Measurements from ENCODE around the gene GARIN5B.
"Not testable (repeated sequence)": the region's sequence is repeated elsewhere in the genome, so short reads cannot be mapped to it uniquely, and the experiment has no call there.

GARIN5B gene

DNA sequence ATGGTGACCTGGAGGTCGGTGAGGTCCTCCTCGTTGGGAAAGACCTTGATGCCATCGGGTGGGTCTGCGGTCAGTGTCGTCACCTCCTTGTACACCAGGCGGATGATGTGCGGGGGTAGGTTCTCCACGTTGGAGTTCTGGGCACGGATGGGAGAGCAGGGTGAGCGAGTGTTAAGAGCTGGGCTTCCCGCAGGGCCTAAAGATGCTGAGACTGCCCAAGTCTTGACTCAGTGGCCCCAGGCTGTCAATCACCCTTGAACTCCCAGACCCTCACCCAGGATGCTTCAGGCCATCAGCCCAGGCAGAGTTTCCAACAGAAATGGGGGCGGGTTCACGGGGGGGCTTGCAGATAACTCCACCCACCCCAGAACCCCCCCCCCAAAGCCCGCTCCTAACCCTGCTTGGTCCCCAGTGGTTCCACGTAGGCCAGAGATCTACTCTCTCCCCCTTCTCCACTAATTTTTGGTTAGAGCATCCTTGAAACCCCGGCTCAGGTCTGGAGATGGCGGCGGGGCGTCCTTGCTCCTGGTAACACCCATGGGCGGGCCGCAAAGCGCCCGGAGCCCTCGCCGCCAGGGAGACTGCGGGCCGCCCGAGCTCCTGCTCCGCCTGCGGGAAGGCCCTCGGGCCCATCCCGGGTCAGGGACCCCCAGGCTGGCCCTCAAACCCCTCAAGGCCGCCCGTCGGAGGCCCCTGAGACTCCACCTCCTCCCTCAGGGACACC is 43.9 kb upstream of the GARIN5B start:
- Histone ChIP-seq H3K4me2 (ENCODE audit: low read length) (peak overlapping the region; percentile 100), H2AFZ (peak overlapping the region; percentile 87), H3K9me3 (ENCODE audit: control insufficient read depth, low read length) (no peaks in the 10 kb centered on the region), H3K4me3 (ENCODE audit: low read depth, low read length) (peak overlapping the region; percentile 89), H3K36me3 (ENCODE audit: control insufficient read depth, insufficient read depth, low read length) (no peaks in the 10 kb centered on the region), H3K9ac (peak overlapping the region; percentile 74), H3K27ac (peak overlapping the region; percentile 94), H3K79me2 (peaks cover 11% of the 10 kb centered on the region), H3K27me3 (ENCODE audit: control insufficient read depth, insufficient read depth, low read length) (no peaks in the 10 kb centered on the region), H3K4me1 (peaks cover 4% of the 10 kb centered on the region)
- TF ChIP-seq, protein P1, sequence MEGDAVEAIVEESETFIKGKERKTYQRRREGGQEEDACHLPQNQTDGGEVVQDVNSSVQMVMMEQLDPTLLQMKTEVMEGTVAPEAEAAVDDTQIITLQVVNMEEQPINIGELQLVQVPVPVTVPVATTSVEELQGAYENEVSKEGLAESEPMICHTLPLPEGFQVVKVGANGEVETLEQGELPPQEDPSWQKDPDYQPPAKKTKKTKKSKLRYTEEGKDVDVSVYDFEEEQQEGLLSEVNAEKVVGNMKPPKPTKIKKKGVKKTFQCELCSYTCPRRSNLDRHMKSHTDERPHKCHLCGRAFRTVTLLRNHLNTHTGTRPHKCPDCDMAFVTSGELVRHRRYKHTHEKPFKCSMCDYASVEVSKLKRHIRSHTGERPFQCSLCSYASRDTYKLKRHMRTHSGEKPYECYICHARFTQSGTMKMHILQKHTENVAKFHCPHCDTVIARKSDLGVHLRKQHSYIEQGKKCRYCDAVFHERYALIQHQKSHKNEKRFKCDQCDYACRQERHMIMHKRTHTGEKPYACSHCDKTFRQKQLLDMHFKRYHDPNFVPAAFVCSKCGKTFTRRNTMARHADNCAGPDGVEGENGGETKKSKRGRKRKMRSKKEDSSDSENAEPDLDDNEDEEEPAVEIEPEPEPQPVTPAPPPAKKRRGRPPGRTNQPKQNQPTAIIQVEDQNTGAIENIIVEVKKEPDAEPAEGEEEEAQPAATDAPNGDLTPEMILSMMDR (IDR thresholded peaks at IDR 0.05), result no peak

DNA sequence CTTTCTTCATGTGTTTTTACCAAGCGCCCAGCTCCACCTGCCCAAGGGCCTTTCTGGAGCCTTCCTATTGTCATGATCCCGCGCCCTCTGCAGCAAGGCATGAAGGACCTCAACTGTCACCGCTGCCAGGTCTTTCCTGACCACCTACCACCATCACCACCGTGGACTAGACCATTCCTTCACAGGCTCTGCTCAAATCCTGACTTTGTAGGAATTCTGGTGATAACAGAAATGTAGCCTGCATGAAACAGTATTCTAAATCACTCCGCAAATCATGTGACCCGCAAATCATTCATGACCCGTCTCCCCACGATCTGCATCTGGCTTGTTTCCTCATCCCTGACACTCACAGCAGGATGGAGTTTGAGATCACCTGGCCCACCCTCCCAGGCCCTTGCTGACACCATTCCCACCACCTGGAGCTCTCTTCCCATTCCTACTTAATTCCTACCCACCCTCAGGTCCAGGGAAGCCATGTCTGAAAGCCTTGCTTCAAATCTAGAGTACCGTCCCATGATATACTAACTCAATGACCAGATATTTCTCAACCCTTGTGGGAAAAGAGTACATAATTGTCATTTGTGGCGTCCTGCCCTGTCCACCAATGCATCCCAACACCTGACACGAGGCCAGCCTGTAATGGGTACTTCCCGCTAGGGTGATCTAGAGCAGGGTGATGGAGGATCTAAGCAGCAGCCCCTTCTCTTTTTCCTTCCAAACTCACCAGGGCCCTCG is 43.2 kb upstream of the GARIN5B start:
- no peak overlapping the region for H2AFZ ChIP-seq
- H3K27me3 ChIP-seq (ENCODE audit: control insufficient read depth, insufficient read depth, low read length), result no peaks in the 10 kb centered on the region
- no peak overlapping the region for H3K27ac ChIP-seq
- peak overlapping the region; percentile 100 for H3K4me2 ChIP-seq (ENCODE audit: low read length)
- TF ChIP-seq, protein P1 (IDR thresholded peaks at IDR 0.05), result no peak
- H3K79me2 ChIP-seq, result peaks cover 11% of the 10 kb centered on the region
- no peak overlapping the region for H3K4me3 ChIP-seq (ENCODE audit: low read depth, low read length)
- H3K9me3 ChIP-seq (ENCODE audit: control insufficient read depth, low read length), result no peaks in the 10 kb centered on the region
- H3K9ac ChIP-seq, result no peak overlapping the region
- H3K36me3 ChIP-seq (ENCODE audit: control insufficient read depth, insufficient read depth, low read length), result no peaks in the 10 kb centered on the region
- peaks cover 4% of the 10 kb centered on the region for H3K4me1 ChIP-seq

DNA sequence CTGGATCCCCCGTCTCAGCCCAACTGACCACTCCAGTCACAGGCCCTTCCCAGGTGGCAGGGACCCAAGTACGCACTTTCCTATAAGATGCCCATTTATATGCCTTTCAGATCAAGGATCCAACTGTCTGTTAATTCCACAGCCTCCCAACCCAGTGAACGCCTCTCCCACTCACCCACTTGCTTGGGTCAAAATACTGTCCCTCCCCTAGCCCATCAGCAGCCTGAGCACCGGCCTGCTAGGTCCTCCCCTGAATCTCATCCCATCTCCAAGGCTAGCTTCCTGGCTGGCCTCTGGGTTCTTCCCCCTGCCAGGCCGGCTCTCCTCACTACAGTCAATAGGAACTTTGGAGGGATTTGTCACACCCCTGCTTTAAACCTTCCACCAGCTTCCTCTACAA is 42.6 kb upstream of the GARIN5B start:
- H3K4me3 ChIP-seq (ENCODE audit: low read depth, low read length), result no peak overlapping the region
- H3K27me3 ChIP-seq (ENCODE audit: control insufficient read depth, insufficient read depth, low read length), result no peaks in the 10 kb centered on the region
- H3K9me3 ChIP-seq (ENCODE audit: control insufficient read depth, low read length), result no peaks in the 10 kb centered on the region
- H2AFZ ChIP-seq, result no peak overlapping the region
- TF ChIP-seq, protein P1 (IDR thresholded peaks at IDR 0.05), result no peak
- peaks cover 4% of the 10 kb centered on the region for H3K4me1 ChIP-seq
- H3K4me2 ChIP-seq (ENCODE audit: low read length), result no peak overlapping the region
- H3K36me3 ChIP-seq (ENCODE audit: control insufficient read depth, insufficient read depth, low read length), result no peaks in the 10 kb centered on the region
- no peak overlapping the region for H3K9ac ChIP-seq
- no peak overlapping the region for H3K27ac ChIP-seq
- peaks cover 11% of the 10 kb centered on the region for H3K79me2 ChIP-seq

DNA sequence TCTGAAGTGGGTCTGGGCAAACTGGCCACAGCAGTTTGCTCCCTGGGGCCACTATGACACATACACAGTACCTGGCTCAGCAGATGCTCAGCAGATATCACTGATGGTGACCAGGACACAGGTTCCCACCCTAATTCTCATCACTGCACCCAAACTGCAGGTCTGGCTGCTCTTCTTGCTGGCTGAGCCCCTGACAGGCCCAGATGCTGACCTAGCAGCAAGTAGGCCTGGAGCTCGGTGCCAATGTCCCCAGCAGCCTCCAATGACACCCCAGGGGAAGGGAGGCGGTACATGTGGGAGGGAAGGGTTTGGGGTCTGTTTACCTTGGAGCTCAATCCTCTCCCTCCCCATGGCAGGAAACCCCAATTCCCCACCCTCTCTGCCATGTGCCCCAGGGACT is 39.4 kb upstream of the GARIN5B start:
- peaks cover 14% of the 10 kb centered on the region for H3K79me2 ChIP-seq
- H3K9ac ChIP-seq, result no peak overlapping the region
- TF ChIP-seq, protein P1 (IDR thresholded peaks at IDR 0.05), result no peak
- H3K4me1 ChIP-seq, result peaks cover 4% of the 10 kb centered on the region
- no peak overlapping the region for H3K4me3 ChIP-seq (ENCODE audit: low read depth, low read length)
- H3K9me3 ChIP-seq (ENCODE audit: control insufficient read depth, low read length), result no peaks in the 10 kb centered on the region
- no peaks in the 10 kb centered on the region for H3K27me3 ChIP-seq (ENCODE audit: control insufficient read depth, insufficient read depth, low read length)
- no peak overlapping the region for H2AFZ ChIP-seq
- no peak overlapping the region for H3K27ac ChIP-seq
- no peaks in the 10 kb centered on the region for H3K36me3 ChIP-seq (ENCODE audit: control insufficient read depth, insufficient read depth, low read length)
- no peak overlapping the region for H3K4me2 ChIP-seq (ENCODE audit: low read length)

DNA sequence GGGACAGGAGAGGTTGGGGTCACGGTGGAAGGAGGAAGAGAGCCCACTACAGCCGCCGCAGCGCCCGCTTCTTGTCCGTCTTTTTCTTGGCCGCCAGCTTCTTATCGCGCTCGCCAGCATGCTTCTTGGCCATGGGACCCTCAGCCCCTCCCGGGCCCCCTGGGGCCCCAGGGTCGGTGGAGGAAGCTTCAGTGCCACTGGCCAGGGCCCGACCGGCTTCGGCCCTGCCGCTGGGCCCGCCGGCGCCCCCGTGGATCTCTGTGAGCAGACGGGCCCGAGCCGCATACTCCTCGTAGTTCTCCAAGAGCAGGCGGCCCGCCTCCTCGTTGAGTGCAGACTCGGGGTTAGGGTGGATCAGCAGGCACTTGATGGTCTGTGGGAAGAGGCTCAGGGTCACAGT is 38.3 kb upstream of the GARIN5B start:
- peaks cover 11% of the 10 kb centered on the region for H3K79me2 ChIP-seq
- H3K9me3 ChIP-seq (ENCODE audit: control insufficient read depth, low read length); H3K9ac ChIP-seq; H3K27ac ChIP-seq; H2AFZ ChIP-seq; H3K27me3 ChIP-seq (ENCODE audit: control insufficient read depth, insufficient read depth, low read length); H3K36me3 ChIP-seq (ENCODE audit: control insufficient read depth, insufficient read depth, low read length); H3K4me2 ChIP-seq (ENCODE audit: low read length); H3K4me1 ChIP-seq; H3K4me3 ChIP-seq (ENCODE audit: low read depth, low read length): not testable (repeated sequence)
